IPS-NIHi7 (cell line): ENCODE results near the gene PFKFB4.

ENCODE experiments used
- DNase-seq: peaks from one replicate; pipeline ENCODE4 v3.0.0; 2012; ENCODE audit warnings: mixed read lengths; ENCODE audit errors: extremely low spot score

PFKFB4 gene

GRCh38 chr3:48556796-48557626 lies at the start of gene PFKFB4:
Gene PFKFB4, minus strand, starts transcription at chr3:48556803. Its CDS starts 26 bp downstream, at chr3:48556777.
- DNase-seq = peak; percentile 98

GRCh38 chr3:48601622-48601994 lies 45.0 kb upstream of the PFKFB4 start:
- DNase-seq = no peak

GRCh38 chr3:48600711-48601621 lies 44.4 kb upstream of the PFKFB4 start:
- DNase-seq = no peak

- no peak for DNase-seq
Observed at GRCh38 chr3:48599509-48600285, 43.1 kb upstream of the PFKFB4 start.

- DNase-seq = no peak
Observed at GRCh38 chr3:48599077-48599501, 42.5 kb upstream of the PFKFB4 start.

GRCh38 chr3:48598323-48599076 lies 41.9 kb upstream of the PFKFB4 start:
- DNase-seq = no peak

- DNase-seq = no peak
Observed at GRCh38 chr3:48597408-48597800, 40.8 kb upstream of the PFKFB4 start.

GRCh38 chr3:48596676-48597407 lies 40.2 kb upstream of the PFKFB4 start:
- no peak for DNase-seq

GRCh38 chr3:48596157-48596556 lies 39.6 kb upstream of the PFKFB4 start:
- DNase-seq = no peak

GRCh38 chr3:48595526-48596121 lies 39.0 kb upstream of the PFKFB4 start:
- peak; percentile 78 for DNase-seq

GRCh38 chr3:48595075-48595525 lies 38.5 kb upstream of the PFKFB4 start, which contains the start of gene COL7A1:
Gene COL7A1, minus strand, starts transcription at chr3:48595329. Its CDS starts 170 bp downstream, at chr3:48595159.
- peak; percentile 68 for DNase-seq

GRCh38 chr3:48594417-48595049 lies 37.9 kb upstream of the PFKFB4 start:
- peak; percentile 50 for DNase-seq

- DNase-seq = no peak
Observed at GRCh38 chr3:48593337-48593736, 36.7 kb upstream of the PFKFB4 start.

- DNase-seq = no peak
Observed at GRCh38 chr3:48592519-48593087, 36.0 kb upstream of the PFKFB4 start.

- no peak for DNase-seq
Observed at GRCh38 chr3:48591886-48592518, 35.4 kb upstream of the PFKFB4 start.

- no peak for DNase-seq
Observed at GRCh38 chr3:48591436-48591835, 34.8 kb upstream of the PFKFB4 start.

GRCh38 chr3:48588230-48588629 lies 31.6 kb upstream of the PFKFB4 start:
- no peak for DNase-seq

- DNase-seq = no peak
Observed at GRCh38 chr3:48587686-48588085, 31.1 kb upstream of the PFKFB4 start.
